ENCODE measurements around the gene NELFA.
"Not testable (repeated sequence)": the region's sequence is repeated elsewhere in the genome, so short reads cannot be mapped to it uniquely, and the experiment has no call there.

NELFA gene

DNA sequence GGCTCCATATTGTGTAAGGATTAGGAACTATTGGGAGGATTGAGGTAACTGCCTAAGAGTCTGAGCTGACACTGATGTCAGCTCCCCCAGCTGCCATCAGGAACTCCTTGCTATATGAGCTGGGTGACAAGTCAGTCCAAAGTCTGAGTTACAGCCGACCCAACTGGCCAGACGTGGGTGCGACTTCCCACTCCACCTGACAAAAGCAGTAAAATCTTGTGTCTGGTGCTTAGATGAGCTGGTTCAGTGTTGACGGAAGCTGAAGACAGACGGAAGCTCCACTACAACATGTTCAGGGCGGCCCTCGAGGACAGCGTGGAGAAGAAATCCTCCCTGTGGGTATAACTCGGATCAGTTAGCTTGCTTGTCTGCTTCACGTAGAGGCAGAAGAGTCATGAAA lies 27.6 kb upstream of the NELFA start:
- H3K4me1 ChIP-seq (ENCODE audit: insufficient read depth, insufficient read length): no peaks in the 10 kb centered on the region
- no peak overlapping the region for H3K4me3 ChIP-seq (ENCODE audit: insufficient read length, low read depth)
- H3K9ac ChIP-seq (ENCODE audit: insufficient read length, low read depth): no peak overlapping the region
- peaks cover 31% of the 10 kb centered on the region for H3K27me3 ChIP-seq (ENCODE audit: insufficient read depth, insufficient read length)
- DNase-seq (ENCODE audit: low read depth, low spot score): no peak
- no peak for TF ChIP-seq ZNF274 (IDR thresholded peaks at IDR 0.05; ENCODE audit: low read depth, low read length)
- TF ChIP-seq SUZ12 (IDR thresholded peaks at IDR 0.05; ENCODE audit: extremely low read depth, insufficient read depth, insufficient read length): no peak
- TF ChIP-seq YY1 (IDR thresholded peaks at IDR 0.05; ENCODE audit: insufficient read depth, insufficient read length): no peak
- no peaks in the 10 kb centered on the region for H3K9me3 ChIP-seq (ENCODE audit: insufficient read depth, low read length)
- H3K36me3 ChIP-seq (ENCODE audit: insufficient read depth, insufficient read length, low read length): no peaks in the 10 kb centered on the region

DNA sequence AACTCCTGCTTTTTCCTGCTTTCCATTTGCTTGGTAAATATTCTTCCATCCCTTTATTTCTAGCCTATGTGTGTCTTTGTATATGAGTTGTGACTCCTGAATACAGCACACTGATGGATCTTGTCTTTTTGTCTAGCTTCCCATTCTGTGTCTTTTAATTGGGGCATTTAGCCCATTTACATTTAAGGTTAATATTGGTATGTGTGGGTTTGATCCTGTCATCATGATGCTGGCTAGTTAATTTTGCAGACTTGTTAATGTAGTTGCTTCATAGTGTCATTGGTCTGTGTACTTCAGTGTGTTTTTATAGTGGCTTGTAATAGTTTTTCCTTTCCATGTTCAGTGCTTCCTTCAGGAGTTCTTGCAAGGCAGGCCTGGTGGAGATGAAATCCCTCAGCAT lies 22.4 kb upstream of the NELFA start:
- H3K9me3 ChIP-seq (ENCODE audit: insufficient read depth, low read length); H3K36me3 ChIP-seq (ENCODE audit: insufficient read depth, insufficient read length, low read length); H3K27me3 ChIP-seq (ENCODE audit: insufficient read depth, insufficient read length); H3K9ac ChIP-seq (ENCODE audit: insufficient read length, low read depth); DNase-seq (ENCODE audit: low read depth, low spot score); H3K4me3 ChIP-seq (ENCODE audit: insufficient read length, low read depth); H3K4me1 ChIP-seq (ENCODE audit: insufficient read depth, insufficient read length): not testable (repeated sequence)

DNA sequence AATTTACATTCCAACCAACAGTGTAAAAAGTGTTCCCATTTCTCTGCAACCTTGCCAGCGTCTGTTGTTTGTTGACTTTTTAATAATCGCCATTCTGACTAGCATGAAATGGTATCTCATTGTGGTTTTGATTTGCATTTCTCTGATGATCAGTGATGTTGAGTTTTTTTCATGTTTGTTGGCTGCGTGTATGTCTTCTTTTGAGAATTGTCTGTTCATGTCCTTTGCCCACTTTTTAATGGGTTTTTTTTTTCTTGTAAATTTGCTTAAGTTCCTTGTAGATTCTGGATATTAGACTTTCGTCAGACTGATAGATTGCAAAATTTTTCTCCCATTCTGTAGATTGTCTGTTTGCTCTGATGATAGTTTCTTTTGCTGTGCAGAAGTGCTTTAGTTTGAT lies 18.3 kb upstream of the NELFA start:
- not testable (repeated sequence) for H3K36me3 ChIP-seq (ENCODE audit: insufficient read depth, insufficient read length, low read length); DNase-seq (ENCODE audit: low read depth, low spot score); H3K27me3 ChIP-seq (ENCODE audit: insufficient read depth, insufficient read length); H3K4me1 ChIP-seq (ENCODE audit: insufficient read depth, insufficient read length); H3K9ac ChIP-seq (ENCODE audit: insufficient read length, low read depth); H3K4me3 ChIP-seq (ENCODE audit: insufficient read length, low read depth)
- peaks cover 22% of the 10 kb centered on the region; the same call in 1 of the 2 replicates for H3K9me3 ChIP-seq (ENCODE audit: insufficient read depth, low read length)

DNA sequence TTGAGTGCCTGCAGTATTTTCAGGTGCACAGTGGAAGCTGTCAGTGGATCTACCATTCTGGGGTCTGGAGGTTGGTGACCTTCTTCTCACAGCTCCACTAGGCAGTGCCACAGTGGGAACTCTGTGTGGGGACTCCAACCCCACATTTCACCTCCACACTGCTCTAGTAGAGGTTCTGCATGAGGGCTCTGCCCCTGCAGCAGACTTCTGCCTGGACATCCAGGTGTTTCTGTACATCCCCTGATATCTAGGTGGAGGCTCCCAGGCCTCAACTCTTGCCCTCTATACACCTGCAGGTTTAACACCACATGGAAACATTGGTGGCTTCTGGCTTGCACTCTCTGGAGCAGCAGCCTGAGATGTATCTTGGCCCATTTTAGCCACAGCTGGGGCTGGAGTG lies 17.0 kb upstream of the NELFA start:
- no peak for TF ChIP-seq ZNF274 (IDR thresholded peaks at IDR 0.05; ENCODE audit: low read depth, low read length)
- TF ChIP-seq YY1 (IDR thresholded peaks at IDR 0.05; ENCODE audit: insufficient read depth, insufficient read length): no peak
- TF ChIP-seq SUZ12 (IDR thresholded peaks at IDR 0.05; ENCODE audit: extremely low read depth, insufficient read depth, insufficient read length): no peak
- no peak overlapping the region for H3K4me3 ChIP-seq (ENCODE audit: insufficient read length, low read depth)

DNA sequence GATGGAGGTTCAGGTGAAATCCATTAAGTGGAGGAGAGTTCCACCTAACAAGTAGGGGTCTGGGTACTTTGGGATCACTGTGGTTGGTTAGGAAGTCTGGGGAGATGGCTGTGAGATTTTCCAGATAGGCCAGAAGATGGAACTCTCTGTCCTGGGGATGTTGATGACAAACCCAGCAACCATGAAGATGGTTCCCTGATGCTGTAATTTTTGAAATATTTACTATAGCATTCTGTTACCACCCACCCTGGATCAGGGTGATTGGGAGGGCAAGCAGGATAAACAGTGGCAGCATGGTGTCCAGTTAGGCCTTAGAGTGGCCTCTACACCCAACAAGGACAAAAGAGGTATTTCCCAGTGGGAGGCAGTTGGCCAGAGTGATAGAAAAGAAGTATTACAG lies 15.9 kb upstream of the NELFA start:
- TF ChIP-seq YY1 (IDR thresholded peaks at IDR 0.05; ENCODE audit: insufficient read depth, insufficient read length) (no peak), SUZ12 (IDR thresholded peaks at IDR 0.05; ENCODE audit: extremely low read depth, insufficient read depth, insufficient read length) (no peak), ZNF274 (IDR thresholded peaks at IDR 0.05; ENCODE audit: low read depth, low read length) (no peak)
- Histone ChIP-seq H3K4me1 (ENCODE audit: insufficient read depth, insufficient read length) (no peaks in the 10 kb centered on the region), H3K9ac (ENCODE audit: insufficient read length, low read depth) (no peak overlapping the region), H3K4me3 (ENCODE audit: insufficient read length, low read depth) (no peak overlapping the region), H3K9me3 (ENCODE audit: insufficient read depth, low read length) (peaks cover 22% of the 10 kb centered on the region; the same call in 1 of the 2 replicates), H3K36me3 (ENCODE audit: insufficient read depth, insufficient read length, low read length) (no peaks in the 10 kb centered on the region), H3K27me3 (ENCODE audit: insufficient read depth, insufficient read length) (no peaks in the 10 kb centered on the region)
- DNase-seq (ENCODE audit: low read depth, low spot score): no peak

More for the DNA sequence above, 17.0 kb upstream of the NELFA start:
- no peaks in the 10 kb centered on the region for H3K36me3 ChIP-seq (ENCODE audit: insufficient read depth, insufficient read length, low read length)
- no peaks in the 10 kb centered on the region for H3K27me3 ChIP-seq (ENCODE audit: insufficient read depth, insufficient read length)
- no peak overlapping the region for H3K9ac ChIP-seq (ENCODE audit: insufficient read length, low read depth)
- no peak for DNase-seq (ENCODE audit: low read depth, low spot score)
- peaks cover 22% of the 10 kb centered on the region; the same call in 1 of the 2 replicates for H3K9me3 ChIP-seq (ENCODE audit: insufficient read depth, low read length)
- H3K4me1 ChIP-seq (ENCODE audit: insufficient read depth, insufficient read length): no peaks in the 10 kb centered on the region

DNA sequence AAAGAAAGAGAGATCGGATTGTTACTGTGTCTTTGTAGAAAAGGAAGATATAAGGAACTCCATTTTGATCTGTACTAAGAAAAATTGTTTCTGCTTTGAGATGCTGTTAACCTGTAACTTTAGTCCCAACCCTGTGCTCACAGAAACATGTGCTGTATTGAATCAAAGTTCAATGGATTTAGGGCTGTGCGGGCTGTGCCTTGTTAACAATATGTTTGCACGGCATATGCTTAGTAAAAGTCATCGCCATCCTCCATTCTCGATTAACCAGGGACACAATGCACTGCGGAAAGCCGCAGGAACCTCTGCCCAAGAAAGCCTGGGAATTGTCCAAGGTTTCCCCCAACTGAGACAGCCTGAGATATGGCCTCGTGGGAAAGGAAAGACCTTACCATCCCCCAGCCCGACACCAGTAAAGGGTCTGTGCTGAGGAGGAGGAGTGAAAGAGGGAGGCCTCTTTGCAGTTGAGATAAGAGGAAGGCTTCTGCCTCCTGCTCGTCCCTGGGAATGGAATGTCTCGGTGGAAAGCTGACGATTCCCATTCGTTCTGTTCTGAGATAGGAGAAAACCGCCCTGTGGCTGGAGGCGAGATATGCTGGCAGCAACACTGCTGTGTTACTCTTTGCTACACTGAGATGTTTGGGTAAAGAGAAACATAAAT lies 12.7 kb upstream of the NELFA start:
- H3K27me3 ChIP-seq (ENCODE audit: insufficient read depth, insufficient read length); H3K36me3 ChIP-seq (ENCODE audit: insufficient read depth, insufficient read length, low read length); DNase-seq (ENCODE audit: low read depth, low spot score); H3K4me1 ChIP-seq (ENCODE audit: insufficient read depth, insufficient read length); H3K4me3 ChIP-seq (ENCODE audit: insufficient read length, low read depth); H3K9ac ChIP-seq (ENCODE audit: insufficient read length, low read depth): not testable (repeated sequence)
- H3K9me3 ChIP-seq (ENCODE audit: insufficient read depth, low read length): peaks cover 21% of the 10 kb centered on the region; the same call in 1 of the 2 replicates

DNA sequence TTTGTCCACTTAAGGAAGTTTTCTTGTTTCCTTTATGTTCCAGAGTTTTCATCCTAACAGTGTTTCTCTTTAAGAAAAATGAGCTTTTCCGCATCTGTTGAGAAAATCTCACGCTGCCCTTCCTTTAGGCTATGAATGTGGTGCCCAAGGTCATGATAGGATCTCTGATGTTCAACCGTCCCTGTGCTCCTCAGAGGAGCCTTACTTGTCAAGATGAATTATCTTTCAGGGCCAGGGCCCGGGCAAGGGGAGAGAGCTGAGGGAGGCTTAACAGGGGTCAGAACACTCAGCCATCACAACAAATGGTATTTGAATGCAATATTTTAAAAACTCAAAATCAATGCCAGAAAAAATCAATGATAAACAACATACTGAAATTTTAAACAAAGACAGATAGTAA lies 6.2 kb upstream of the NELFA start:
- no peak overlapping the region for H3K4me3 ChIP-seq (ENCODE audit: insufficient read length, low read depth)
- DNase-seq (ENCODE audit: low read depth, low spot score): no peak
- TF ChIP-seq ZNF274 (IDR thresholded peaks at IDR 0.05; ENCODE audit: low read depth, low read length): no peak
- no peak for TF ChIP-seq YY1 (IDR thresholded peaks at IDR 0.05; ENCODE audit: insufficient read depth, insufficient read length)
- no peak for TF ChIP-seq SUZ12 (IDR thresholded peaks at IDR 0.05; ENCODE audit: extremely low read depth, insufficient read depth, insufficient read length)
- no peaks in the 10 kb centered on the region for H3K27me3 ChIP-seq (ENCODE audit: insufficient read depth, insufficient read length)
- no peak overlapping the region for H3K9ac ChIP-seq (ENCODE audit: insufficient read length, low read depth)
- no peaks in the 10 kb centered on the region for H3K9me3 ChIP-seq (ENCODE audit: insufficient read depth, low read length)
- no peaks in the 10 kb centered on the region for H3K4me1 ChIP-seq (ENCODE audit: insufficient read depth, insufficient read length)
- H3K36me3 ChIP-seq (ENCODE audit: insufficient read depth, insufficient read length, low read length): no peaks in the 10 kb centered on the region

DNA sequence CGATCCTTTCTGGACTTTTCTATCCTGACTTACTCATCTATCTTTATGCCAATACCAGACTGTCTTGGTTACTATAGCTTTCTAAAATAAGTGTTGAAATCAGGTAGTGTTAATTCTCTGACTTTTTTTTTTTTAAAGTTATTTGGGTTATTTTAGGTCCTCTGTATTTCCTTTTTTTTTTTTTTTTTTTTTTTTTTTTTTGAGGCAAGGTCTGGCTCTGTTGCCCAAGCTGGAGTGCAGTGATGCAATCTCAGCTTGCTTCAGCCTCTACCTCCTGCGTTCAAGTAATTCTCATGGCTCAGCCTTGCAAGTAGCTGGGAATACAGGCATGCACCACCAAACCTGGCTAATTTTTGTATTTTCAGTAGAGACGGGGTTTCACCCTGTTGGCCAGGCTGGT lies 2.8 kb upstream of the NELFA start:
- peaks cover 8% of the 10 kb centered on the region for H3K36me3 ChIP-seq (ENCODE audit: insufficient read depth, insufficient read length, low read length)
- DNase-seq (ENCODE audit: low read depth, low spot score): no peak
- H3K4me1 ChIP-seq (ENCODE audit: insufficient read depth, insufficient read length): no peaks in the 10 kb centered on the region
- H3K4me3 ChIP-seq (ENCODE audit: insufficient read length, low read depth): no peak overlapping the region
- no peaks in the 10 kb centered on the region for H3K27me3 ChIP-seq (ENCODE audit: insufficient read depth, insufficient read length)
- TF ChIP-seq ZNF274 (IDR thresholded peaks at IDR 0.05; ENCODE audit: low read depth, low read length): no peak
- TF ChIP-seq SUZ12 (IDR thresholded peaks at IDR 0.05; ENCODE audit: extremely low read depth, insufficient read depth, insufficient read length): no peak
- no peak for TF ChIP-seq YY1 (IDR thresholded peaks at IDR 0.05; ENCODE audit: insufficient read depth, insufficient read length)
- H3K9ac ChIP-seq (ENCODE audit: insufficient read length, low read depth): no peak overlapping the region
- H3K9me3 ChIP-seq (ENCODE audit: insufficient read depth, low read length): no peaks in the 10 kb centered on the region
